Gastroesophageal sphincter (tissue), 2 donors: Measurements from ENCODE around the gene NBEA.

Experiments
- POLR2A ChIP-seq, 2 donors: fragments of 450-650 bp; IDR thresholded peaks; one replicate each; pipeline ENCODE4 v1.6.1; 2017; ENCODE audit warnings: antibody characterized with exemption in 2 of 2, mild to moderate bottlenecking in 2 of 2, moderate library complexity in 1 of 2
- POLR2AphosphoS5 ChIP-seq: sonication (generic); formaldehyde crosslinking; IDR thresholded peaks from one replicate; pipeline ENCODE4 v1.6.1; 2017; ENCODE audit warnings: antibody characterized with exemption

DNA sequence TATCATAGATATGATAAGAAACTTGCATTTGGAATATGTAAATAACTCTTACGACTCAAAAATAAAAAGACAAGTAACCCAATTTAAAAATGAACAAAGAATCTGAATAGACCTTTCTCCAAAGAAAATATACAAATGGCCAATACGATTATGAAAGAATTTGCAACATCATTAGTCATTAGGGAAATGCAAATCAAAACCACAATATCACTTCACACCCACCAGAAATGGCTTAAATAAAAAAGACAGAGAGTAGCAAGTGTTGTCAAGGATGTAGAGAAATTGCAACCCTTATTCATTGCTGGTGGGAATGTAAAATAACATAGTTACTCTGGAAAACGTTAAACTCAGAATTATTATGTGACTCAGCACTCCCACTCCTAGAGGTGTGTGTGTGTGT is 761.0 kb downstream of the NBEA start:
- TF ChIP-seq POLR2AphosphoS5 = no peak
- no peak for TF ChIP-seq POLR2A (IDR thresholded peaks at IDR 0.05)
